ENCODE data around the gene SNRPA. TPM values are rescaled to one million over a fixed set of nuclear protein-coding genes. Genes with fewer than 3 reads are reported as not detected.

The SNRPA gene
- total and polyA plus RNA-seq, 2 of the 4 experiments (the other 2 are of a cell fraction): 30.3 to 81.3 TPM

DNA sequence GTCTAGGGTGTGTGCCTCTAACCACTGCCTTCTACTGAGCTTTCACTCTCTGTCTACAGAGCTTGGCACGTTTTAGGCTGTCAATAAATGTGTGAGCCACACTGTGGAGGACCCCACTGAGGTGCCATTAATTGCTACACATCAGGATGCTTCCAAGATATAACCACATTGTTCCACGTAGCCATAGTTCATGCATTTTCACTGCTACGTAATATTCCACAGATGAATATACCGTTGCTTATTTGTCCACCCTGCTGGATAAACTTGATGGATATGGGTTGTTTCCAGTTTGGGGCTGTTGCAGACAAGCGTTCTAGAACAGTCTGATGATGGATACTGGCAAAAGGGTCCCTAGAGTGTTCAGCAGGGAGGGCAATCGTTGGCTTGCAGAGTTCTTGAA, 49.2 kb upstream of the SNRPA start:
- H4K8ac ChIP-seq (ENCODE audit: low read depth in 2 of 2, low read length in 2 of 2): no peak overlapping the region
- peaks cover 63% of the 10 kb centered on the region for H3K36me3 ChIP-seq (ENCODE audit: control insufficient read depth, insufficient read depth, low read length)
- dilution Hi-C loops (cut with HindIII; ENCODE audit: low sequenced_read_pairs, unreplicated experiment) (no loop called here), in situ Hi-C loops (cut with MboI; ENCODE audit: low sequenced_read_pairs) (no loop called here), intact Hi-C loops (cut with micrococcal nuclease) (loop anchor here (1.0 kb wide), 1 partner anchor 38 kb away; no protein-coding TSS in a partner anchor)
- BruUV-seq (replicated peaks): no TSS peak
- no peaks in the 10 kb centered on the region for H3K4me1 ChIP-seq (ENCODE audit: control insufficient read depth, insufficient read depth, low read length)
- H2AK9ac ChIP-seq (replicated peaks; ENCODE audit: low read depth, low read length, poor library complexity): no peak overlapping the region
- H3K9me1 ChIP-seq (ENCODE audit: insufficient read depth, low read length): peaks cover 11% of the 10 kb centered on the region; the same call in 1 of the 2 replicates
- no peak overlapping the region for H3K4me3 ChIP-seq (ENCODE audit: insufficient read depth, low read depth, low read length)
- H2BK20ac ChIP-seq (ENCODE audit: low read depth, low read length): no peak overlapping the region
- H3K18ac ChIP-seq (ENCODE audit: low read depth, low read length): no peak overlapping the region
- no peak overlapping the region for H3K56ac ChIP-seq (ENCODE audit: extremely low read depth, insufficient read depth, low read length)
- TF ChIP-seq CHD1 (IDR thresholded peaks at IDR 0.05; ENCODE audit: low read depth, low read length) (no peak), MXI1 (IDR thresholded peaks at IDR 0.05; ENCODE audit: borderline replicate concordance, low read depth, low read length) (no peak), MAZ (IDR thresholded peaks at IDR 0.05; ENCODE audit: borderline replicate concordance, low read depth, low read length) (no peak), BHLHE40 (IDR thresholded peaks at IDR 0.05; ENCODE audit: low read depth, low read length) (no peak), POLR2A (IDR thresholded peaks at IDR 0.05; ENCODE audit: low read depth, low read length) (no peak), SMC3 (IDR thresholded peaks at IDR 0.05; ENCODE audit: low read depth, low read length) (no peak), MAFK (IDR thresholded peaks at IDR 0.05; ENCODE audit: low read depth, low read length) (no peak), RCOR1 (IDR thresholded peaks at IDR 0.05; ENCODE audit: insufficient replicate concordance, low read length) (no peak), CEBPB (IDR thresholded peaks at IDR 0.05; ENCODE audit: low read depth, low read length) (no peak), NFE2L2 (IDR thresholded peaks at IDR 0.05; ENCODE audit: low read depth, low read length) (no peak), RFX5 (IDR thresholded peaks at IDR 0.05; ENCODE audit: low read depth, low read length) (no peak), RAD21 (IDR thresholded peaks at IDR 0.05; ENCODE audit: low read length) (no peak), FOS (IDR thresholded peaks at IDR 0.05; ENCODE audit: low read depth, low read length) (no peak), ELK1 (IDR thresholded peaks at IDR 0.05; ENCODE audit: borderline replicate concordance, low read depth, low read length) (no peak)
- TF ChIP-seq, protein P1, sequence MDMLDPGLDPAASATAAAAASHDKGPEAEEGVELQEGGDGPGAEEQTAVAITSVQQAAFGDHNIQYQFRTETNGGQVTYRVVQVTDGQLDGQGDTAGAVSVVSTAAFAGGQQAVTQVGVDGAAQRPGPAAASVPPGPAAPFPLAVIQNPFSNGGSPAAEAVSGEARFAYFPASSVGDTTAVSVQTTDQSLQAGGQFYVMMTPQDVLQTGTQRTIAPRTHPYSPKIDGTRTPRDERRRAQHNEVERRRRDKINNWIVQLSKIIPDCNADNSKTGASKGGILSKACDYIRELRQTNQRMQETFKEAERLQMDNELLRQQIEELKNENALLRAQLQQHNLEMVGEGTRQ (IDR thresholded peaks at IDR 0.05; ENCODE audit: low read depth, low read length): no peak
- TF ChIP-seq, protein P2, sequence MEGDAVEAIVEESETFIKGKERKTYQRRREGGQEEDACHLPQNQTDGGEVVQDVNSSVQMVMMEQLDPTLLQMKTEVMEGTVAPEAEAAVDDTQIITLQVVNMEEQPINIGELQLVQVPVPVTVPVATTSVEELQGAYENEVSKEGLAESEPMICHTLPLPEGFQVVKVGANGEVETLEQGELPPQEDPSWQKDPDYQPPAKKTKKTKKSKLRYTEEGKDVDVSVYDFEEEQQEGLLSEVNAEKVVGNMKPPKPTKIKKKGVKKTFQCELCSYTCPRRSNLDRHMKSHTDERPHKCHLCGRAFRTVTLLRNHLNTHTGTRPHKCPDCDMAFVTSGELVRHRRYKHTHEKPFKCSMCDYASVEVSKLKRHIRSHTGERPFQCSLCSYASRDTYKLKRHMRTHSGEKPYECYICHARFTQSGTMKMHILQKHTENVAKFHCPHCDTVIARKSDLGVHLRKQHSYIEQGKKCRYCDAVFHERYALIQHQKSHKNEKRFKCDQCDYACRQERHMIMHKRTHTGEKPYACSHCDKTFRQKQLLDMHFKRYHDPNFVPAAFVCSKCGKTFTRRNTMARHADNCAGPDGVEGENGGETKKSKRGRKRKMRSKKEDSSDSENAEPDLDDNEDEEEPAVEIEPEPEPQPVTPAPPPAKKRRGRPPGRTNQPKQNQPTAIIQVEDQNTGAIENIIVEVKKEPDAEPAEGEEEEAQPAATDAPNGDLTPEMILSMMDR (conservative IDR thresholded peaks at IDR 0.05; ENCODE audit: low read depth, low read length): no peak
- no peak overlapping the region for H2BK5ac ChIP-seq (ENCODE audit: low read depth, low read length, poor library complexity, severe bottlenecking)
- no peak overlapping the region for H2BK15ac ChIP-seq (ENCODE audit: low read depth, low read length)
- no peaks in the 10 kb centered on the region for H3K9me3 ChIP-seq (ENCODE audit: control insufficient read depth, insufficient read depth, low read length)
- DNase-seq (no peak), ATAC-seq (ENCODE audit: low read depth) (no peak)
- H2BK120ac ChIP-seq (ENCODE audit: low read depth, low read length): no peak overlapping the region
- H3K27ac ChIP-seq (ENCODE audit: insufficient read depth, low read length): no peak overlapping the region
- H3K4ac ChIP-seq (ENCODE audit: low read depth, low read length): no peak overlapping the region
- POLR2A ChIA-PET (ENCODE audit: unreplicated experiment): no interaction called here
- H4K91ac ChIP-seq (ENCODE audit: insufficient read depth, low read depth, low read length): no peak overlapping the region
- WGBS, 2 experiments (ENCODE audit: extremely low coverage in 2 of 2, insufficient read length in 1 of 2): 90% methylated on average over 2 of the region's 6 CpGs; no CpG with 5 or more reads in 1 of the 2 experiments
- 0 out of 4 replicates have a peak, but pooled peaks cover 0 to 4% of the 10 kb centered on the region in 2 experiments for H3K79me1 ChIP-seq (ENCODE audit: low read depth in 1 of 2, low read length in 2 of 2)
- H3K4me2 ChIP-seq (ENCODE audit: low read depth, low read length): no peak overlapping the region
- H2AFZ ChIP-seq (replicated peaks; ENCODE audit: low read length, poor library complexity): no peak overlapping the region
- no peaks in the 10 kb centered on the region for H4K20me1 ChIP-seq (ENCODE audit: insufficient read depth, low read length)
- no peak overlapping the region for H2AK5ac ChIP-seq (ENCODE audit: low read depth, low read length)
- H4K5ac ChIP-seq (ENCODE audit: low read depth, low read length): no peak overlapping the region
- H3K14ac ChIP-seq (replicated peaks; ENCODE audit: low read depth, low read length): no peak overlapping the region
- CTCF ChIA-PET: interaction anchor here (0.6 to 1.2 kb wide), 4 partner anchors 38 to 502 kb away, joined by 3 to 5 read pairs (median 4); no protein-coding TSS in a partner anchor
- H3K23ac ChIP-seq (ENCODE audit: low read depth, low read length): no peak overlapping the region
- H3K27me3 ChIP-seq (ENCODE audit: control insufficient read depth, insufficient read depth, low read length): no peaks in the 10 kb centered on the region
- H3K9ac ChIP-seq (ENCODE audit: low read depth, low read length): no peak overlapping the region
